NT2/D1 (cell line): ENCODE measurements around the gene HMG20B.
A peak's percentile ranks its signal among the peaks of the same experiment; 100 is the strongest.

Source experiments
- DNase-seq: peaks from one replicate; pipeline ENCODE4 v3.0.0-alpha.2; 2011; ENCODE audit warnings: low read depth, low spot score
- H3K27me3 ChIP-seq: 2 replicates; pipeline ENCODE4 v1.6.0; 2011; ENCODE audit warnings: mild to moderate bottlenecking; ENCODE audit not compliant: insufficient read length, insufficient read depth
- H3K36me3 ChIP-seq: 2 replicates; pipeline ENCODE4 v1.6.1; 2011; ENCODE audit warnings: mild to moderate bottlenecking, low read length, mixed read lengths; ENCODE audit not compliant: insufficient read depth, insufficient read length
- H3K4me1 ChIP-seq: 2 replicates; pipeline ENCODE4 v1.5.1; 2011; ENCODE audit not compliant: insufficient read depth, insufficient read length
- H3K4me3 ChIP-seq: 2 replicates; pipeline ENCODE4 v1.5.1; 2011; ENCODE audit warnings: low read depth; ENCODE audit not compliant: insufficient read length
- H3K9ac ChIP-seq: 2 replicates; pipeline ENCODE4 v1.6.0; 2011; ENCODE audit warnings: low read depth; ENCODE audit not compliant: insufficient read length
- H3K9me3 ChIP-seq: 2 replicates; pipeline ENCODE4 v1.5.1; 2011; ENCODE audit warnings: mild to moderate bottlenecking, low read length; ENCODE audit not compliant: insufficient read depth
- SUZ12 ChIP-seq: IDR thresholded peaks from 2 replicates; pipeline ENCODE4 v1.6.1; 2011; ENCODE audit not compliant: insufficient read length, insufficient read depth; ENCODE audit errors: extremely low read depth
- YY1 ChIP-seq: IDR thresholded peaks from 2 replicates; pipeline ENCODE4 v1.6.1; 2011; ENCODE audit not compliant: insufficient read length, insufficient read depth
- ZNF274 ChIP-seq: IDR thresholded peaks from 2 replicates; pipeline ENCODE4 v1.6.1; 2011; ENCODE audit warnings: mild to moderate bottlenecking, low read depth, low read length

The HMG20B gene

GRCh38 chr19:3620145-3620816 lies 47.5 kb downstream of the HMG20B start:
- Histone ChIP-seq H3K27me3 (no peaks in the 10 kb centered on the region), H3K4me1 (peaks cover 10% of the 10 kb centered on the region), H3K9ac (no peak overlapping the region), H3K4me3 (no peak overlapping the region), H3K9me3 (no peaks in the 10 kb centered on the region), H3K36me3 (peaks cover 83% of the 10 kb centered on the region)
- TF ChIP-seq SUZ12 (no peak), YY1 (no peak), ZNF274 (no peak)
- DNase-seq, result no peak

GRCh38 chr19:3620817-3621547 lies 48.2 kb downstream of the HMG20B start:
- H3K27me3 ChIP-seq, result no peaks in the 10 kb centered on the region
- no peaks in the 10 kb centered on the region for H3K9me3 ChIP-seq
- H3K4me3 ChIP-seq, result no peak overlapping the region
- TF ChIP-seq YY1 (no peak), ZNF274 (no peak), SUZ12 (no peak)
- peaks cover 76% of the 10 kb centered on the region for H3K36me3 ChIP-seq
- peaks cover 14% of the 10 kb centered on the region for H3K4me1 ChIP-seq
- no peak for DNase-seq
- H3K9ac ChIP-seq, result no peak overlapping the region

GRCh38 chr19:3621689-3622088 lies 48.9 kb downstream of the HMG20B start:
- no peaks in the 10 kb centered on the region for H3K9me3 ChIP-seq
- H3K36me3 ChIP-seq, result peaks cover 73% of the 10 kb centered on the region
- no peak overlapping the region for H3K4me3 ChIP-seq
- H3K9ac ChIP-seq, result no peak overlapping the region
- no peak for TF ChIP-seq ZNF274
- TF ChIP-seq SUZ12, result no peak
- no peak for TF ChIP-seq YY1
- no peak for DNase-seq
- H3K27me3 ChIP-seq, result no peaks in the 10 kb centered on the region
- H3K4me1 ChIP-seq, result peaks cover 14% of the 10 kb centered on the region

- TF ChIP-seq SUZ12 (no peak), ZNF274 (no peak), YY1 (no peak)
- no peak overlapping the region for H3K4me3 ChIP-seq
- H3K9me3 ChIP-seq, result no peaks in the 10 kb centered on the region
- no peaks in the 10 kb centered on the region for H3K27me3 ChIP-seq
- no peak overlapping the region for H3K9ac ChIP-seq
- DNase-seq, result no peak
- H3K4me1 ChIP-seq, result peaks cover 14% of the 10 kb centered on the region
- H3K36me3 ChIP-seq, result peaks cover 70% of the 10 kb centered on the region
Observed at GRCh38 chr19:3622224-3622623, 49.5 kb downstream of the HMG20B start.

- Histone ChIP-seq H3K4me1 (peaks cover 10% of the 10 kb centered on the region), H3K9ac (no peak overlapping the region), H3K36me3 (peaks cover 56% of the 10 kb centered on the region), H3K4me3 (no peak overlapping the region), H3K9me3 (no peaks in the 10 kb centered on the region), H3K27me3 (no peaks in the 10 kb centered on the region)
- TF ChIP-seq YY1, result no peak
- TF ChIP-seq ZNF274, result no peak
- TF ChIP-seq SUZ12, result no peak
- no peak for DNase-seq
Observed at GRCh38 chr19:3623716-3624115, 51.0 kb downstream of the HMG20B start.

- Histone ChIP-seq H3K36me3 (peaks cover 40% of the 10 kb centered on the region), H3K27me3 (no peaks in the 10 kb centered on the region), H3K9ac (peak overlapping the region; percentile 93), H3K4me1 (peaks cover 4% of the 10 kb centered on the region), H3K4me3 (peak overlapping the region; percentile 94), H3K9me3 (no peaks in the 10 kb centered on the region)
- TF ChIP-seq YY1 (no peak), ZNF274 (no peak), SUZ12 (no peak)
- no peak for DNase-seq
Observed at GRCh38 chr19:3625996-3626472, 53.3 kb downstream of the HMG20B start.

GRCh38 chr19:3626473-3627350 lies 54.0 kb downstream of the HMG20B start, which contains the start of gene CACTIN:
TSS of gene CACTIN (minus strand) at chr19:3626790. CDS start at chr19:3626762, 28 bp downstream.
- TF ChIP-seq YY1, result no peak
- no peak for TF ChIP-seq ZNF274
- TF ChIP-seq SUZ12, result no peak
- H3K4me1 ChIP-seq, result peaks cover 4% of the 10 kb centered on the region
- H3K36me3 ChIP-seq, result peaks cover 40% of the 10 kb centered on the region
- no peaks in the 10 kb centered on the region for H3K9me3 ChIP-seq
- peak; percentile 97 for DNase-seq
- H3K9ac ChIP-seq, result peak within 1 kb of the TSS; percentile 93
- peak within 1 kb of the TSS; percentile 94 for H3K4me3 ChIP-seq
- no peaks in the 10 kb centered on the region for H3K27me3 ChIP-seq
